GM20000 (cell line): ENCODE data around the gene CFAP107.
"Not testable (repeated sequence)": the region's sequence is repeated elsewhere in the genome, so short reads cannot be mapped to it uniquely, and the experiment has no call there.

Source experiments
- DNase-seq: peaks from one replicate; pipeline ENCODE4 v3.0.0; 2012; ENCODE audit warnings: low spot score
- CTCF ChIP-seq: IDR thresholded peaks from 2 replicates; pipeline ENCODE4 v1.5.1; 2012; ENCODE audit warnings: mild to moderate bottlenecking, control low read depth; ENCODE audit errors: extremely low read depth, missing control alignments

Gene CFAP107

GRCh38 chr1:12709696-12710095 lies 36.3 kb upstream of the CFAP107 start:
- DNase-seq, result no peak
- TF ChIP-seq CTCF, result no peak

GRCh38 chr1:12711536-12711935 lies 34.5 kb upstream of the CFAP107 start:
- TF ChIP-seq CTCF, result no peak
- no peak for DNase-seq

- no peak for DNase-seq
- no peak for TF ChIP-seq CTCF
Measured at GRCh38 chr1:12712076-12712475, 33.9 kb upstream of the CFAP107 start.

GRCh38 chr1:12712929-12713328 lies 33.1 kb upstream of the CFAP107 start:
- no peak for TF ChIP-seq CTCF
- DNase-seq, result no peak

- not testable (repeated sequence) for DNase-seq
Measured at GRCh38 chr1:12713651-12714050, 32.3 kb upstream of the CFAP107 start.

- TF ChIP-seq CTCF, result no peak
- no peak for DNase-seq
Measured at GRCh38 chr1:12714710-12715475, 31.1 kb upstream of the CFAP107 start.

- TF ChIP-seq CTCF, result no peak
- no peak for DNase-seq
Measured at GRCh38 chr1:12715896-12716437, 30.0 kb upstream of the CFAP107 start, which contains the start of gene AADACL3. Gene AADACL3, plus strand, starts transcription at chr1:12716110. Its CDS starts 67 bp downstream, at chr1:12716177.

- TF ChIP-seq CTCF, result no peak
- no peak for DNase-seq
Measured at GRCh38 chr1:12717301-12717838, 28.6 kb upstream of the CFAP107 start.
